Choroid plexus epithelial cell (primary cell): ENCODE data around the gene GTF2E1.
A peak's percentile ranks its signal among the peaks of the same experiment; 100 is the strongest.

Experiments
- DNase-seq: peaks from one replicate; pipeline ENCODE4 v3.0.0-alpha.2; 2010; ENCODE audit warnings: low read depth
- H3K4me3 ChIP-seq: 2 replicates; pipeline ENCODE4 v1.5.1; 2011; ENCODE audit warnings: low read depth, mild to moderate bottlenecking, control low read depth, low read length, moderate library complexity
- TF ChIP-seq, protein P1 (sequence below): conservative IDR thresholded peaks from 2 replicates; pipeline ENCODE4 v1.5.1; 2011; ENCODE audit warnings: low read depth, mild to moderate bottlenecking, control low read depth, inconsistent platforms, low read length, moderate library complexity

The GTF2E1 gene

DNA sequence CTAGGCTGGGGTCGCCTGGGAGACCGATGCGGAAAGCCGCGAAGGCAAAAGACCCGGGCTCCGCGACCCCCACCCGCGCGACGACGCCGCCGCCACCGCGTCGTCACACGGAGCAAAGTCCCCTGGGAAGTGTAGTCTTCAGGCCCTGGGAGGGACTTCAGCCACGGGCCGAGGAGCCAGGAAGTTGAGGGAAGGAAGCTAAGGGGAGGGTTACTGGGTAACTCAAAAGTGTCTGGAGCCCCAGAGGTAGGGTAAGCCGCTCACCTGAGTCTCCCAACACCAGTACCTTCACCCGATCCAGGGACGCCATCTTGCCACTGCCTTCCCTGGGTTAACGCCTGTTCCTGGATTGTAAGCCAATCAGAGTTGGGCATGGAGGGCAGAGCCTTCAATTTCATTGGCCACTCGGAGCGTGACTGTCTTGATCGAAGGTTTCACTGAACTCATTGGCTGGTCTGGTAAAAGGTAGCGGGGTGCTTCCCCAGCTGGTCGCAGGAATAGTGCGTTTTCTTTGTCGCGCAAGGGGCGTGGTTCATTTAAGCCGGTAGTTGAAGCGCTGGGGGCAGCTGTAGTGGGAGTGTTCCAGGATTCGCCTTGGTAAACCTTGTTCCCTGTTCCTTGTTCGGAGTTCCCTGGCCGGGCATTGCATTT, at the start of gene GTF2E1, which contains the start of gene RABL3:
TSS of gene GTF2E1 (plus strand) at position 547 of the 651 bp plus-strand sequence. CDS start 7,809 bp downstream, outside the sequence.
TSS of gene RABL3 (minus strand) at position 319 of the 651 bp plus-strand sequence. CDS start at position 310, 9 bp downstream.
- DNase-seq = peak; percentile 100
- H3K4me3 ChIP-seq = peak within 1 kb of the TSS; percentile 95
- TF ChIP-seq, protein P1, sequence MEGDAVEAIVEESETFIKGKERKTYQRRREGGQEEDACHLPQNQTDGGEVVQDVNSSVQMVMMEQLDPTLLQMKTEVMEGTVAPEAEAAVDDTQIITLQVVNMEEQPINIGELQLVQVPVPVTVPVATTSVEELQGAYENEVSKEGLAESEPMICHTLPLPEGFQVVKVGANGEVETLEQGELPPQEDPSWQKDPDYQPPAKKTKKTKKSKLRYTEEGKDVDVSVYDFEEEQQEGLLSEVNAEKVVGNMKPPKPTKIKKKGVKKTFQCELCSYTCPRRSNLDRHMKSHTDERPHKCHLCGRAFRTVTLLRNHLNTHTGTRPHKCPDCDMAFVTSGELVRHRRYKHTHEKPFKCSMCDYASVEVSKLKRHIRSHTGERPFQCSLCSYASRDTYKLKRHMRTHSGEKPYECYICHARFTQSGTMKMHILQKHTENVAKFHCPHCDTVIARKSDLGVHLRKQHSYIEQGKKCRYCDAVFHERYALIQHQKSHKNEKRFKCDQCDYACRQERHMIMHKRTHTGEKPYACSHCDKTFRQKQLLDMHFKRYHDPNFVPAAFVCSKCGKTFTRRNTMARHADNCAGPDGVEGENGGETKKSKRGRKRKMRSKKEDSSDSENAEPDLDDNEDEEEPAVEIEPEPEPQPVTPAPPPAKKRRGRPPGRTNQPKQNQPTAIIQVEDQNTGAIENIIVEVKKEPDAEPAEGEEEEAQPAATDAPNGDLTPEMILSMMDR = no peak

GRCh38 chr3:120693439-120694171, 48.9 kb upstream of the GTF2E1 start:
- peak; percentile 51 for DNase-seq
- TF ChIP-seq, protein P1 = no peak
- no peak overlapping the region for H3K4me3 ChIP-seq

DNA sequence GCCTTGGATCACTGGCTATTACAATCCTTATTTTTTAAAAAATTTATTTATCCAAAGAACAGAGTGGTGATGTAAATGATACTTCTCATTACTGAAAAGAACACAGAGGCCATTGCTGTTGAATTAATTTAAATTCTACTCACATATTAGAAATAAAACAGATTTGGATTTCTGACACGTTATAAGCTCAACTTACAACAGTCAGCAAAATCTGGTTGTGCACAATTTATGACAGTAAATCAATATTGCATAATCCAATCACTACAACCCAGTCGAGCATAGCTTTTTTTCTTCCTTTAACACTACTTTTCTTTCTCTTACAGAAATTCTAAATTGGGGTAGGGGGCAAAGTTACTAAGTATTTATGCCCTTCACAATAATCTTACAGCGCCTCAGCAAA, 43.2 kb upstream of the GTF2E1 start:
- DNase-seq = no peak
- H3K4me3 ChIP-seq = no peak overlapping the region
- TF ChIP-seq, protein P1 = no peak

DNA sequence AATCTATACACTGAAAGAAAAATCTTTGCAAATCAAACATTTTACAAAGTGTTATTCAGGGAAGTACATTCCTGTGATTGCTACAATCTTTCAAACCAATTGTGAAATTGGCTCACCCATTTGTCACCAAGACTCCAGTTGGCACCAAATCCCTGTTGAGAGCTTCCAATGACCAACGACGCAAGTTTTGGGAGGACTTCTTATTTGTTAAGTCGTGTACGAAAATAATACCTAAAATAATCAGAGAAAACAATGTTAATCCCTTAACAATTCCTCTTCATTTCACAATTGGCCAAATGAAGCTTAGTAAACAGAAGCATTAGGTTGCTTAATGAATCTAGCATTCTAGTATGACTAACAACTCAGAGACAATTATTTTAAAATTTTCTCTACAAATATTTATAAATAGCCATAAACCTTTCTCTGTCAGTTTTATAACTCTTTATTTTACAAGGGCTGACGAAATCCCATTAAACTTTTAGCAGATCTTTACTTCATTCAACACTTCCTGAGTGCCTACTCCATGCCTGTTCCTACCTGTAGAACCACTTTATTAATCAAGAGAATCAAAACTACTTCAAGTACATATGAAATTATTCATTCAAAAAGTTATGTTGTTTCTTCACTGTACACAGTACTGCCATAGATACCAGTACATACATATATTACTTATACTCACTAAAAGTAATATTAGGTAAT, 36.5 kb upstream of the GTF2E1 start:
- DNase-seq = no peak
- TF ChIP-seq, protein P1 = no peak
- no peak overlapping the region for H3K4me3 ChIP-seq

DNA sequence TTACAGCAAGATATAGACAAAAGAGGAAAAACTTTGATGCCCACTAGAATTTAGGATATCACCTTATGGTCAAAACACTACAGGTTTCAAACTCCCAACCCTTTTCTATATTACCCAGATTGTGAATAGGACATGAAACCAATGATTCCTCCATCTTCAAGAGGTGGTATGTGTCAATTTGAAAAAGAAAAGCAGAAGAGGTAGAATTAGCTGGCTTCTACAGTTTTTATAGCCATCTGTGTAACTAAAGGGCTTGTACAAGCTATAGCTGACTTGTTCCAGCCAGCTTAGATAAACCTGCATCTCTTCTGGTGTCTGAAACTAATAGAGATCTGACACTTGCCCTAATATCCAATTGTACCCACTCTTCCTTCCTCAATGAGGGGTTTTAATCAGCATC, 35.6 kb upstream of the GTF2E1 start:
- DNase-seq = no peak
- TF ChIP-seq, protein P1 = no peak
- no peak overlapping the region for H3K4me3 ChIP-seq

DNA sequence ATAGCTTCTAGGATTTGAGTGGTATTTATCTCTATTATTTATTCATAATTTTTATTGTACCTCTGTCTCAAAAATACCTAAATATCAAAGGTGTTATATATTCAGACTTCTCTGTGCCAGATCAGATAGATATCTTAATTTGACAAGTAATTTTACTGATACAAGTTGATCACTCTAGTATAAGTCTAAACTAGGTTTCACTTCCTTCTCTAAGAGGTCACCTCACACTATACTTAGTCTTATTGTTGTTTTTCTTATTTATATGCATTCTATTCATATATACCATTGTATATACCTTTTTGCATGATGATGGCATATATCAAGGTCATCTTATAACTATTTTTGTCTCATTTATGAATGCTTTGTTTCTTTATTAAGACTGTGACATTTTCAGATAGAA, 34.1 kb upstream of the GTF2E1 start:
- TF ChIP-seq, protein P1 = no peak
- H3K4me3 ChIP-seq = no peak overlapping the region
- no peak for DNase-seq
